Measurements from ENCODE around the gene HMX1.

Gene HMX1

GRCh38 chr4:8819473-8820177 lies 52.0 kb downstream of the HMX1 start:
- no peak for DNase-seq (ENCODE audit: low spot score)

GRCh38 chr4:8819019-8819418 lies 52.6 kb downstream of the HMX1 start:
- no peak for DNase-seq (ENCODE audit: low spot score)

- no peak for DNase-seq (ENCODE audit: low spot score)
Observed at GRCh38 chr4:8818063-8818881, 53.4 kb downstream of the HMX1 start.

- DNase-seq (ENCODE audit: low spot score) = no peak
Observed at GRCh38 chr4:8817813-8818062, 53.9 kb downstream of the HMX1 start.

- no peak for DNase-seq (ENCODE audit: low spot score)
Observed at GRCh38 chr4:8817096-8817812, 54.4 kb downstream of the HMX1 start.

All from Ammon's horn (tissue), 1 donor.